IMR-90 (cell line): ENCODE data around the gene PLEKHG4. TPM values are rescaled to one million over a fixed set of nuclear protein-coding genes. Genes with fewer than 3 reads are reported as not detected.

Experiments
- ATAC-seq: fragments of 200-7000 bp; cut with Tn5 transposase; 2 replicates; pipeline ENCODE4 v1.9.1; 2020; ENCODE audit warnings: low read depth, mild to moderate bottlenecking, moderate library complexity
- BruUV-seq: library from RNA; stranded (reverse); fragments of 400-500 nt; replicated peaks from 2 replicates; lab custom pipeline; 2021; lab: Mats Ljungman, UMichigan
- CTCF ChIA-PET: fragments of 300-600 bp; formaldehyde crosslinking; extraction: SDS; loops from one replicate; lab custom pipeline; 2021; ENCODE audit warnings: antibody characterized with exemption; lab: Yijun Ruan, JAX
- POLR2A ChIA-PET: fragments of 300-600 bp; sonication (Branson Sonifier 250); formaldehyde crosslinking; loops from one replicate; lab custom pipeline; 2022; ENCODE audit warnings: antibody characterized with exemption; ENCODE audit not compliant: unreplicated experiment; lab: Charles Lee
- DNase-seq: peaks from one replicate; pipeline ENCODE4 v3.0.0; 2013
- H2AFZ ChIP-seq: replicated peaks from 2 replicates; pipeline ENCODE3; 2013; ENCODE audit warnings: low read length, mild to moderate bottlenecking; ENCODE audit not compliant: poor library complexity
- H2AK5ac ChIP-seq: 2 replicates; pipeline ENCODE4 v1.6.1; 2013; ENCODE audit warnings: low read depth, low read length, inconsistent platforms
- H2AK9ac ChIP-seq: replicated peaks from 2 replicates; pipeline ENCODE3; 2013; ENCODE audit warnings: mild to moderate bottlenecking, low read depth, low read length, moderate library complexity; ENCODE audit not compliant: poor library complexity
- H2BK120ac ChIP-seq: 2 replicates; pipeline ENCODE4 v1.6.1; 2013; ENCODE audit warnings: low read depth, low read length, inconsistent platforms
- H2BK15ac ChIP-seq: 3 replicates; pipeline ENCODE4 v1.6.1; 2013; ENCODE audit warnings: low read depth, low read length, inconsistent platforms
- H2BK20ac ChIP-seq: 2 replicates; pipeline ENCODE4 v1.6.1; 2013; ENCODE audit warnings: low read depth, mild to moderate bottlenecking, inconsistent platforms, low read length, moderate library complexity
- H2BK5ac ChIP-seq: 2 replicates; pipeline ENCODE4 v1.6.1; 2013; ENCODE audit warnings: mild to moderate bottlenecking, low read depth, low read length, inconsistent platforms; ENCODE audit not compliant: poor library complexity, severe bottlenecking
- H3K14ac ChIP-seq: replicated peaks from 2 replicates; pipeline ENCODE4 v1.6.1; 2013; ENCODE audit warnings: low read depth, low read length, inconsistent platforms
- H3K18ac ChIP-seq: 2 replicates; pipeline ENCODE4 v1.6.1; 2013; ENCODE audit warnings: low read depth, low read length, control low read depth
- H3K23ac ChIP-seq: 2 replicates; pipeline ENCODE4 v1.6.1; 2013; ENCODE audit warnings: low read depth, low read length, inconsistent platforms
- H3K27ac ChIP-seq: 2 replicates; pipeline ENCODE4 v1.5.1; 2013; ENCODE audit warnings: mild to moderate bottlenecking, control low read depth, low read length; ENCODE audit not compliant: insufficient read depth
- H3K27me3 ChIP-seq: 2 replicates; pipeline ENCODE4 v1.6.1; 2013; ENCODE audit warnings: low read length; ENCODE audit not compliant: control insufficient read depth, insufficient read depth
- H3K36me3 ChIP-seq: 2 replicates; pipeline ENCODE4 v1.6.1; 2013; ENCODE audit warnings: low read length, mixed read lengths; ENCODE audit not compliant: control insufficient read depth, insufficient read depth
- H3K4ac ChIP-seq: 2 replicates; pipeline ENCODE4 v1.6.1; 2013; ENCODE audit warnings: low read depth, low read length, inconsistent platforms
- H3K4me1 ChIP-seq: 2 replicates; pipeline ENCODE4 v1.6.1; 2013; ENCODE audit warnings: low read length, mixed read lengths; ENCODE audit not compliant: control insufficient read depth, insufficient read depth
- H3K4me2 ChIP-seq: 2 replicates; pipeline ENCODE4 v1.6.1; 2013; ENCODE audit warnings: low read depth, mild to moderate bottlenecking, control low read depth, low read length, moderate library complexity
- H3K4me3 ChIP-seq: 2 replicates; pipeline ENCODE4 v1.5.1; 2013; ENCODE audit warnings: low read depth, mild to moderate bottlenecking, control low read depth, low read length, moderate library complexity; ENCODE audit not compliant: insufficient read depth
- H3K56ac ChIP-seq: 2 replicates; pipeline ENCODE4 v1.6.1; 2013; ENCODE audit warnings: low read length, inconsistent platforms; ENCODE audit not compliant: insufficient read depth; ENCODE audit errors: extremely low read depth
- H3K79me1 ChIP-seq, 2 experiments: 2 replicates each; pipeline ENCODE4 v1.6.1; 2013; ENCODE audit warnings: low read length in 2 of 2, inconsistent platforms in 1 of 2, low read depth in 1 of 2
- H3K9ac ChIP-seq: 2 replicates; pipeline ENCODE4 v1.6.1; 2013; ENCODE audit warnings: low read depth, low read length, control low read depth
- H3K9me1 ChIP-seq: 2 replicates; pipeline ENCODE4 v1.6.1; 2013; ENCODE audit warnings: low read length, inconsistent platforms; ENCODE audit not compliant: insufficient read depth
- H3K9me3 ChIP-seq: 2 replicates; pipeline ENCODE4 v1.6.1; 2013; ENCODE audit warnings: low read length; ENCODE audit not compliant: control insufficient read depth, insufficient read depth
- H4K20me1 ChIP-seq: 2 replicates; pipeline ENCODE4 v1.6.1; 2013; ENCODE audit warnings: low read length, inconsistent platforms; ENCODE audit not compliant: insufficient read depth
- H4K5ac ChIP-seq: 2 replicates; pipeline ENCODE4 v1.6.1; 2013; ENCODE audit warnings: mild to moderate bottlenecking, low read depth, low read length, control low read depth
- H4K8ac ChIP-seq, 2 experiments: 2 replicates each; pipeline ENCODE4 v1.6.1; 2013; ENCODE audit warnings: low read depth in 2 of 2, low read length in 2 of 2, control low read depth in 1 of 2, inconsistent platforms in 1 of 2
- H4K91ac ChIP-seq: 2 replicates; pipeline ENCODE4 v1.6.1; 2013; ENCODE audit warnings: low read depth, low read length, inconsistent platforms; ENCODE audit not compliant: insufficient read depth
- BHLHE40 ChIP-seq: fragments of 150-350 bp; IDR thresholded peaks from 2 replicates; pipeline ENCODE4 v1.6.1; 2016; ENCODE audit warnings: mild to moderate bottlenecking, low read depth, low read length
- CEBPB ChIP-seq: IDR thresholded peaks from 2 replicates; pipeline ENCODE4 v1.6.1; 2012; ENCODE audit warnings: low read depth, low read length, improper control_type of control experiment
- CHD1 ChIP-seq: IDR thresholded peaks from 2 replicates; pipeline ENCODE4 v1.6.1; 2012; ENCODE audit warnings: low read depth, low read length, improper control_type of control experiment
- FOS ChIP-seq: fragments of 150-350 bp; IDR thresholded peaks from 2 replicates; pipeline ENCODE4 v1.6.1; 2016; ENCODE audit warnings: low read depth, low read length
- MAFK ChIP-seq: IDR thresholded peaks from 2 replicates; pipeline ENCODE4 v1.6.1; 2012; ENCODE audit warnings: low read depth, low read length, improper control_type of control experiment
- MAZ ChIP-seq: IDR thresholded peaks from 2 replicates; pipeline ENCODE4 v1.6.1; 2012; ENCODE audit warnings: low read depth, mild to moderate bottlenecking, low read length, improper control_type of control experiment, moderate library complexity, borderline replicate concordance
- MXI1 ChIP-seq: IDR thresholded peaks from 2 replicates; pipeline ENCODE4 v1.6.1; 2012; ENCODE audit warnings: low read depth, mild to moderate bottlenecking, low read length, moderate library complexity, borderline replicate concordance
- NFE2L2 ChIP-seq: fragments of 150-350 bp; IDR thresholded peaks from 2 replicates; pipeline ENCODE4 v1.6.1; 2016; ENCODE audit warnings: low read depth, mild to moderate bottlenecking, low read length
- POLR2A ChIP-seq: IDR thresholded peaks from 2 replicates; pipeline ENCODE4 v1.6.1; 2012; ENCODE audit warnings: mild to moderate bottlenecking, low read depth, low read length
- RAD21 ChIP-seq: IDR thresholded peaks from 2 replicates; pipeline ENCODE4 v1.6.1; 2012; ENCODE audit warnings: low read length, improper control_type of control experiment
- RCOR1 ChIP-seq: IDR thresholded peaks from 2 replicates; pipeline ENCODE4 v1.6.1; 2012; ENCODE audit warnings: mild to moderate bottlenecking, low read length, improper control_type of control experiment; ENCODE audit not compliant: insufficient replicate concordance
- RFX5 ChIP-seq: IDR thresholded peaks from 2 replicates; pipeline ENCODE4 v1.8.0; 2012; ENCODE audit warnings: low read depth, mild to moderate bottlenecking, low read length, moderate library complexity
- SMC3 ChIP-seq: fragments of 150-350 bp; IDR thresholded peaks from 2 replicates; pipeline ENCODE4 v1.6.1; 2016; ENCODE audit warnings: low read depth, mild to moderate bottlenecking, antibody characterized with exemption, low read length, moderate library complexity
- WGBS, 2 experiments: methylation state at CpG; one replicate each; pipeline versions ENCODE4 v1.1.5 to v1.1.7; 2013; ENCODE audit warnings: missing lambda C conversion rate in 2 of 2; ENCODE audit not compliant: insufficient read length in 1 of 2; ENCODE audit errors: extremely low coverage in 2 of 2; 5-methylcytosine and 5-hydroxymethylcytosine counted together
- dilution Hi-C: fragments of 300-500 bp; cut with HindIII; formaldehyde crosslinking; loops from one replicate; pipeline ENCODE4 v1.14.3; 2018; ENCODE audit warnings: low sequenced_read_pairs; ENCODE audit not compliant: unreplicated experiment
- in situ Hi-C: fragments of 300-500 bp; cut with MboI; formaldehyde crosslinking; loops from 3 replicates; pipeline ENCODE4 v1.14.3; 2019; ENCODE audit warnings: low sequenced_read_pairs, inconsistent platforms, mixed read lengths
- intact Hi-C: fragments of 100-400 bp; cut with micrococcal nuclease; formaldehyde crosslinking; loops from 2 replicates; pipeline ENCODE4 v1.10.0; 2022
- polyA plus RNA-seq, 3 experiments: library from polyadenylated mRNA; depleted of rRNA; stranded (reverse); fragments of >200 nt; gene quantifications; 2 replicates each; pipeline ENCODE4 v1.2.3, GENCODE V29; 2012; ENCODE audit warnings: low replicate concordance in 1 of 3
- total RNA-seq: library from RNA; depleted of rRNA; stranded (reverse); fragments of >200 nt; gene quantifications from 2 replicates; pipeline ENCODE4 v1.2.3, GENCODE V29; 2012
- TF ChIP-seq, protein P1 (sequence below): fragments of 150-350 bp; IDR thresholded peaks from 2 replicates; pipeline ENCODE4 v1.6.1; 2016; ENCODE audit warnings: low read depth, mild to moderate bottlenecking, low read length, moderate library complexity, borderline replicate concordance
- TF ChIP-seq, protein P2 (sequence below): fragments of 150-350 bp; IDR thresholded peaks from 2 replicates; pipeline ENCODE4 v1.6.1; 2017; ENCODE audit warnings: mild to moderate bottlenecking, antibody characterized with exemption, low read length, low read depth
- TF ChIP-seq, protein P3 (sequence below): conservative IDR thresholded peaks from 2 replicates; pipeline ENCODE4 v1.5.1; 2012; ENCODE audit warnings: mild to moderate bottlenecking, low read depth, low read length, improper control_type of control experiment

PLEKHG4 gene
- total and polyA plus RNA-seq, 2 of the 4 experiments (the other 2 are of a cell fraction): 14.0 to 50.7 TPM

DNA sequence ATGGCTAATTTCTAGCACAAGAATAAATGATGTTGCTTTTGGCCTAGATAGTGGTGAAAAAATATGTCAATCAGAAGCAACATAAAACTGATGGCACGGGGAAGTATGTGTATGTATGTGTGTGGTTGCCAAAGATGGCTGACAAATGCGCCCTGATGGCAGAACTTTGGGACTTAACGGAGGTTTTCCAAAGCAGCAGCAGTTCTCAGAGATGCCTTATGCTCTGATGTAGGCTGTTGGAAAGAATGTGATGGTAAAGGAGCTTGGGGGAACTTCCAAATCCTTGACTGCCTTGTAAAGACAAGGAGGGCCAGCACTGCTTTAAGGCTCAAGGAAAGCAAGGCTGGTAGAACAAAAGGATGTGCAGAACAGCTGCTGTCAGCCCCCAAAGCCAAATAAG is 31.2 kb downstream of the PLEKHG4 start:
- DNase-seq: no peak
- in situ Hi-C loops (no loop called here), dilution Hi-C loops (no loop called here), intact Hi-C loops (no loop called here)
- Histone ChIP-seq H4K91ac (peak overlapping the region; percentile 77), H3K36me3 (no peaks in the 10 kb centered on the region), H2BK20ac (peak overlapping the region; percentile 90), H2AK5ac (peak overlapping the region; percentile 92), H3K9ac (no peak overlapping the region), H3K4ac (peak overlapping the region; percentile 82), H4K5ac (peak overlapping the region; percentile 81), H3K9me3 (no peaks in the 10 kb centered on the region), H3K18ac (peak overlapping the region; percentile 59), H3K4me1 (peaks cover 15% of the 10 kb centered on the region), H2AK9ac (peak overlapping the region; percentile 90), H2BK120ac (peak overlapping the region; percentile 95), H3K14ac (peak overlapping the region; percentile 39), H4K20me1 (no peaks in the 10 kb centered on the region), H2AFZ (peak overlapping the region; percentile 76), H2BK15ac (peak overlapping the region; percentile 36), H3K56ac (peak overlapping the region; percentile 10; the same call in 1 of the 2 replicates), H3K9me1 (peaks cover 9% of the 10 kb centered on the region), H3K27me3 (no peaks in the 10 kb centered on the region), H4K8ac (peak overlapping the region; percentile 11 to 82), H3K27ac (peak overlapping the region; percentile 2; the same call in 1 of the 2 replicates), H3K4me3 (no peak overlapping the region), H2BK5ac (peak overlapping the region; percentile 93), H3K23ac (peak overlapping the region; percentile 74), H3K4me2 (no peak overlapping the region), H3K79me1 (no peaks in the 10 kb centered on the region)
- no TSS peak for BruUV-seq
- ChIA-PET POLR2A (no interaction called here), CTCF (interaction anchor here (1.4 kb wide), 1 partner anchor 17 kb away, joined by 3 read pairs; no protein-coding TSS in a partner anchor)
- no peak for ATAC-seq
- 100% methylated on average over 2 of the region's 3 CpGs; no CpG with 5 or more reads in 1 of the 2 experiments for WGBS, 2 experiments
- TF ChIP-seq MAZ: no peak
- TF ChIP-seq, protein P1, sequence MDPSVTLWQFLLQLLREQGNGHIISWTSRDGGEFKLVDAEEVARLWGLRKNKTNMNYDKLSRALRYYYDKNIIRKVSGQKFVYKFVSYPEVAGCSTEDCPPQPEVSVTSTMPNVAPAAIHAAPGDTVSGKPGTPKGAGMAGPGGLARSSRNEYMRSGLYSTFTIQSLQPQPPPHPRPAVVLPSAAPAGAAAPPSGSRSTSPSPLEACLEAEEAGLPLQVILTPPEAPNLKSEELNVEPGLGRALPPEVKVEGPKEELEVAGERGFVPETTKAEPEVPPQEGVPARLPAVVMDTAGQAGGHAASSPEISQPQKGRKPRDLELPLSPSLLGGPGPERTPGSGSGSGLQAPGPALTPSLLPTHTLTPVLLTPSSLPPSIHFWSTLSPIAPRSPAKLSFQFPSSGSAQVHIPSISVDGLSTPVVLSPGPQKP: no peak
- no peak for TF ChIP-seq MXI1
- no peak for TF ChIP-seq NFE2L2
- no peak for TF ChIP-seq FOS
- no peak for TF ChIP-seq RAD21
- TF ChIP-seq, protein P2, sequence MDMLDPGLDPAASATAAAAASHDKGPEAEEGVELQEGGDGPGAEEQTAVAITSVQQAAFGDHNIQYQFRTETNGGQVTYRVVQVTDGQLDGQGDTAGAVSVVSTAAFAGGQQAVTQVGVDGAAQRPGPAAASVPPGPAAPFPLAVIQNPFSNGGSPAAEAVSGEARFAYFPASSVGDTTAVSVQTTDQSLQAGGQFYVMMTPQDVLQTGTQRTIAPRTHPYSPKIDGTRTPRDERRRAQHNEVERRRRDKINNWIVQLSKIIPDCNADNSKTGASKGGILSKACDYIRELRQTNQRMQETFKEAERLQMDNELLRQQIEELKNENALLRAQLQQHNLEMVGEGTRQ: no peak
- TF ChIP-seq, protein P3, sequence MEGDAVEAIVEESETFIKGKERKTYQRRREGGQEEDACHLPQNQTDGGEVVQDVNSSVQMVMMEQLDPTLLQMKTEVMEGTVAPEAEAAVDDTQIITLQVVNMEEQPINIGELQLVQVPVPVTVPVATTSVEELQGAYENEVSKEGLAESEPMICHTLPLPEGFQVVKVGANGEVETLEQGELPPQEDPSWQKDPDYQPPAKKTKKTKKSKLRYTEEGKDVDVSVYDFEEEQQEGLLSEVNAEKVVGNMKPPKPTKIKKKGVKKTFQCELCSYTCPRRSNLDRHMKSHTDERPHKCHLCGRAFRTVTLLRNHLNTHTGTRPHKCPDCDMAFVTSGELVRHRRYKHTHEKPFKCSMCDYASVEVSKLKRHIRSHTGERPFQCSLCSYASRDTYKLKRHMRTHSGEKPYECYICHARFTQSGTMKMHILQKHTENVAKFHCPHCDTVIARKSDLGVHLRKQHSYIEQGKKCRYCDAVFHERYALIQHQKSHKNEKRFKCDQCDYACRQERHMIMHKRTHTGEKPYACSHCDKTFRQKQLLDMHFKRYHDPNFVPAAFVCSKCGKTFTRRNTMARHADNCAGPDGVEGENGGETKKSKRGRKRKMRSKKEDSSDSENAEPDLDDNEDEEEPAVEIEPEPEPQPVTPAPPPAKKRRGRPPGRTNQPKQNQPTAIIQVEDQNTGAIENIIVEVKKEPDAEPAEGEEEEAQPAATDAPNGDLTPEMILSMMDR: no peak
- TF ChIP-seq BHLHE40: no peak
- no peak for TF ChIP-seq CEBPB
- no peak for TF ChIP-seq MAFK
- no peak for TF ChIP-seq RFX5
- no peak for TF ChIP-seq RCOR1
- no peak for TF ChIP-seq CHD1
- TF ChIP-seq SMC3: no peak
- no peak for TF ChIP-seq POLR2A
